ENCODE data around the gene SETD7. TPM values are rescaled to one million over a fixed set of nuclear protein-coding genes. Genes with fewer than 3 reads are reported as not detected.

Gene SETD7
- polyA plus RNA-seq, 1 donor from 2014 or later = 12.0 TPM

DNA sequence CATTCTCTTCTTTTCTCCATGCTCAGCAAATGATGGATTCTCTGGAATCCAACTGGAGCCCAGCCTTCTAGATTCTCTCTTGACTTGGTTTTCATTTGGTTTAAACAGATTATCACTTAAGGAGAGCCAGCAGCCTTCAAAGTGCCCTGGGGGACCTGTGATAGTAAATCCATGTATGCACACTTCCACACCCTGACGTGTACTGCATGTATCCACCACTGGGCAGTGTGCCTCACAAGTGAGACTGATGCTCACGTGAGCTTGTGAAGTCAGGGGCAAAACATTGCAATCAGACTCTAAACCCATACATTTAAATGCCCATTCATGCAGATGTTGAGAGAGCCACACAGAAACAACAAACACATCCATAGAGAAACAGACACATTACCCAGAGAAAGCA lies 28.0 kb upstream of the SETD7 start:
- H3K27ac ChIP-seq (ENCODE audit: low read length) = no peak overlapping the region
- H4K20me1 ChIP-seq (ENCODE audit: insufficient read depth) = no peaks in the 10 kb centered on the region
- no peak overlapping the region for H2AFZ ChIP-seq (ENCODE audit: low read depth, low read length)
- TF ChIP-seq REST (IDR thresholded peaks at IDR 0.05; ENCODE audit: borderline replicate concordance) (no peak), EP300 (conservative IDR thresholded peaks at IDR 0.05; ENCODE audit: poor library complexity, severe bottlenecking) (no peak), SMC3 (conservative IDR thresholded peaks at IDR 0.05; ENCODE audit: poor library complexity) (no peak), POLR2AphosphoS5 (IDR thresholded peaks at IDR 0.05) (no peak), TAF1 (IDR thresholded peaks at IDR 0.05; ENCODE audit: low read depth) (no peak), MXI1 (conservative IDR thresholded peaks at IDR 0.05; ENCODE audit: poor library complexity, severe bottlenecking) (no peak), EZH2 (IDR thresholded peaks at IDR 0.05; ENCODE audit: borderline replicate concordance, insufficient read depth, low read length, poor library complexity, severe bottlenecking) (no peak), RAD21 (conservative IDR thresholded peaks at IDR 0.05) (no peak), CTCF (IDR thresholded peaks at IDR 0.05; ENCODE audit: poor library complexity, severe bottlenecking) (no peak)
- H3K27me3 ChIP-seq (ENCODE audit: insufficient read depth, low read depth, low read length) = no peaks in the 10 kb centered on the region
- no peaks in the 10 kb centered on the region for H3K79me2 ChIP-seq (replicated peaks; ENCODE audit: insufficient read depth, low read length)
- H3K36me3 ChIP-seq (ENCODE audit: insufficient read depth, low read length) = no peaks in the 10 kb centered on the region
- H3K4me3 ChIP-seq (ENCODE audit: low read length) = no peak overlapping the region
- no peak overlapping the region for H3K4me2 ChIP-seq (ENCODE audit: low read length)
- no peaks in the 10 kb centered on the region for H3K9me3 ChIP-seq (ENCODE audit: low read length)
- no peak overlapping the region for H3K9ac ChIP-seq (ENCODE audit: low read length)
- H3K9me2 ChIP-seq (ENCODE audit: insufficient read depth, low read length) = no peaks in the 10 kb centered on the region
- H3F3A ChIP-seq (ENCODE audit: insufficient read depth, low read length, poor library complexity, severe bottlenecking) = no peaks in the 10 kb centered on the region

GRCh38 chr4:139582044-139582443 lies 26.0 kb upstream of the SETD7 start:
- TF ChIP-seq RAD21 (conservative IDR thresholded peaks at IDR 0.05) (peak; percentile 17), EP300 (conservative IDR thresholded peaks at IDR 0.05; ENCODE audit: poor library complexity, severe bottlenecking) (no peak), MXI1 (conservative IDR thresholded peaks at IDR 0.05; ENCODE audit: poor library complexity, severe bottlenecking) (no peak), CTCF (IDR thresholded peaks at IDR 0.05; ENCODE audit: poor library complexity, severe bottlenecking) (no peak), EZH2 (IDR thresholded peaks at IDR 0.05; ENCODE audit: borderline replicate concordance, insufficient read depth, low read length, poor library complexity, severe bottlenecking) (no peak), REST (IDR thresholded peaks at IDR 0.05; ENCODE audit: borderline replicate concordance) (no peak), TAF1 (IDR thresholded peaks at IDR 0.05; ENCODE audit: low read depth) (no peak)
- Histone ChIP-seq H3K9ac (ENCODE audit: low read length) (no peak overlapping the region), H2AFZ (ENCODE audit: low read depth, low read length) (no peak overlapping the region), H3K36me3 (ENCODE audit: insufficient read depth, low read length) (no peaks in the 10 kb centered on the region), H3K27me3 (ENCODE audit: insufficient read depth, low read depth, low read length) (no peaks in the 10 kb centered on the region), H3K9me2 (ENCODE audit: insufficient read depth, low read length) (no peaks in the 10 kb centered on the region), H3K79me2 (replicated peaks; ENCODE audit: insufficient read depth, low read length) (no peaks in the 10 kb centered on the region), H3K4me3 (ENCODE audit: low read length) (no peak overlapping the region), H3F3A (ENCODE audit: insufficient read depth, low read length, poor library complexity, severe bottlenecking) (no peaks in the 10 kb centered on the region), H4K20me1 (ENCODE audit: insufficient read depth) (no peaks in the 10 kb centered on the region), H3K4me2 (ENCODE audit: low read length) (no peak overlapping the region), H3K27ac (ENCODE audit: low read length) (no peak overlapping the region), H3K9me3 (ENCODE audit: low read length) (no peaks in the 10 kb centered on the region)
